BJ (cell line): ENCODE data around the gene ATP5F1D. TPM values are rescaled to one million over a fixed set of nuclear protein-coding genes. Genes with fewer than 3 reads are reported as not detected.

Experiments used
- CTCF ChIA-PET: fragments of 350-600 bp; formaldehyde crosslinking; extraction: SDS; loops from one replicate; lab custom pipeline; 2021; ENCODE audit warnings: antibody characterized with exemption, inconsistent platforms; lab: Yijun Ruan, JAX
- POLR2A ChIA-PET: fragments of 300-600 bp; sonication (Branson Sonifier 250); formaldehyde crosslinking; extraction: SDS; loops from one replicate; lab custom pipeline; 2021; ENCODE audit warnings: antibody characterized with exemption; lab: Charles Lee
- DNase-seq: peaks from one replicate; pipeline ENCODE4 v3.0.0-alpha.2; 2011; ENCODE audit warnings: low read depth
- H3K27me3 ChIP-seq: 2 replicates; pipeline ENCODE4 v1.6.0; 2011; ENCODE audit warnings: low read length; ENCODE audit not compliant: control insufficient read depth, insufficient read depth
- H3K36me3 ChIP-seq: 2 replicates; pipeline ENCODE4 v1.5.1; 2011; ENCODE audit warnings: low read length; ENCODE audit not compliant: control insufficient read depth, insufficient read depth
- H3K4me3 ChIP-seq: 2 replicates; pipeline ENCODE4 v1.5.1; 2011; ENCODE audit warnings: low read depth, mild to moderate bottlenecking, control low read depth, low read length
- polyA plus RNA-seq: library from polyadenylated mRNA; depleted of rRNA; stranded (reverse); fragments of >200 nt; gene quantifications from 2 replicates; pipeline ENCODE4 v1.2.3, GENCODE V29; 2011
- TF ChIP-seq, protein P1 (sequence below): IDR thresholded peaks from 2 replicates; pipeline ENCODE4 v1.5.1; 2011; ENCODE audit warnings: low read depth, mild to moderate bottlenecking, control low read depth, inconsistent platforms, low read length, moderate library complexity; ENCODE audit not compliant: insufficient read depth

The ATP5F1D gene
- polyA plus RNA-seq, 1 experiment, result 65.1 TPM

DNA sequence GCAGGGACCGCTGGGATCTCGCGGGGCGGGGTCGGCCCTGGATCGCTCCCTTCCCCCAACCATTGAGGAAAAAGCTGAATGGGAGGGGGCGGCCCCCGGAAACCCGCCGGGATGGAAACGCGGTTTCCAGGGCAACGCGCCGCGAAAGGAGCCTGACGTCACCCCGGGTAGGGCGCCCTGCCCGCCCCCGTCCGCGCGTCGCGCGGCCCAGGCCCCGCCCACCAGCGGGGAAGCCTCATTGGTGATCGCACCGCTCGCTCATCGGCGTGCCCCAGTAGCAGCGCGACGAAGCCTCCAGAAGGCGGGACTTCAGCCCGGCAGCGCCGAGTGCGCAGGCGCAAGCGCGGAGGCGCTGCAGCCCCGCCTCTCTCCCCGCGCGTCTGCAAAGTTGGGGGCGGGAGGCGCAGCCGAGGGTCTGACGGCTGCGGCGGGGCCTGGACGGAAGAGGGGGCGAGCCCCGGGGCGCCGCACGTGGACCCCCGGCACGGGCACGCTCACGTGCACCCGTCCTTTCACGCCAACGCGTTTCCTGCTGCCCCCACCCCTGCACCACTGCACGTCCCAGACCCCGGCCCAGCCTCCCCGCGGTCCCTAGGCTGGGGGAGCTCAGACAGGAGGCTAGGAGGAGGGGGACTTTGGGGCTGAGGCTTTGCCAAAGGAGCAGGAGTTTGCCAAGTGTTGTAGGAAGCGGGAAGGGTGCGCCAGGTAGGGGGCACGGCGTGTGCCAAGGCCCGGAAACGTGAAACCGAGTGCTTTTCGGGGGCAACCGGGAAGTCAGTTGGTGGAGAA lies 19.4 kb downstream of the ATP5F1D start:
- no peak for DNase-seq
- POLR2A ChIA-PET, result interaction anchor here (1.0 kb wide), 1 partner anchor 8 kb away, joined by 6 read pairs; the partner anchor contains the start of gene CIRBP
- H3K36me3 ChIP-seq, result peaks cover 22% of the 10 kb centered on the region
- CTCF ChIA-PET, result interaction anchor here (1.7 to 12.8 kb wide), 2 partner anchors 8 to 17 kb away, joined by 11 to 437 read pairs; partner anchors contain the start of gene ATP5F1D
- TF ChIP-seq, protein P1, sequence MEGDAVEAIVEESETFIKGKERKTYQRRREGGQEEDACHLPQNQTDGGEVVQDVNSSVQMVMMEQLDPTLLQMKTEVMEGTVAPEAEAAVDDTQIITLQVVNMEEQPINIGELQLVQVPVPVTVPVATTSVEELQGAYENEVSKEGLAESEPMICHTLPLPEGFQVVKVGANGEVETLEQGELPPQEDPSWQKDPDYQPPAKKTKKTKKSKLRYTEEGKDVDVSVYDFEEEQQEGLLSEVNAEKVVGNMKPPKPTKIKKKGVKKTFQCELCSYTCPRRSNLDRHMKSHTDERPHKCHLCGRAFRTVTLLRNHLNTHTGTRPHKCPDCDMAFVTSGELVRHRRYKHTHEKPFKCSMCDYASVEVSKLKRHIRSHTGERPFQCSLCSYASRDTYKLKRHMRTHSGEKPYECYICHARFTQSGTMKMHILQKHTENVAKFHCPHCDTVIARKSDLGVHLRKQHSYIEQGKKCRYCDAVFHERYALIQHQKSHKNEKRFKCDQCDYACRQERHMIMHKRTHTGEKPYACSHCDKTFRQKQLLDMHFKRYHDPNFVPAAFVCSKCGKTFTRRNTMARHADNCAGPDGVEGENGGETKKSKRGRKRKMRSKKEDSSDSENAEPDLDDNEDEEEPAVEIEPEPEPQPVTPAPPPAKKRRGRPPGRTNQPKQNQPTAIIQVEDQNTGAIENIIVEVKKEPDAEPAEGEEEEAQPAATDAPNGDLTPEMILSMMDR, result no peak
- H3K27me3 ChIP-seq, result no peaks in the 10 kb centered on the region
- H3K4me3 ChIP-seq, result peak overlapping the region; percentile 64

- POLR2A ChIA-PET, result no interaction called here
- peak overlapping the region; percentile 64 for H3K4me3 ChIP-seq
- H3K27me3 ChIP-seq, result no peaks in the 10 kb centered on the region
- no peak for DNase-seq
- CTCF ChIA-PET, result interaction anchor here (1.7 to 12.8 kb wide), 2 partner anchors 8 to 18 kb away, joined by 11 to 437 read pairs; partner anchors contain the start of gene ATP5F1D
- H3K36me3 ChIP-seq, result peaks cover 20% of the 10 kb centered on the region
- TF ChIP-seq, protein P1, result no peak
Observed at GRCh38 chr19:1261538-1261797, 19.9 kb downstream of the ATP5F1D start.

DNA sequence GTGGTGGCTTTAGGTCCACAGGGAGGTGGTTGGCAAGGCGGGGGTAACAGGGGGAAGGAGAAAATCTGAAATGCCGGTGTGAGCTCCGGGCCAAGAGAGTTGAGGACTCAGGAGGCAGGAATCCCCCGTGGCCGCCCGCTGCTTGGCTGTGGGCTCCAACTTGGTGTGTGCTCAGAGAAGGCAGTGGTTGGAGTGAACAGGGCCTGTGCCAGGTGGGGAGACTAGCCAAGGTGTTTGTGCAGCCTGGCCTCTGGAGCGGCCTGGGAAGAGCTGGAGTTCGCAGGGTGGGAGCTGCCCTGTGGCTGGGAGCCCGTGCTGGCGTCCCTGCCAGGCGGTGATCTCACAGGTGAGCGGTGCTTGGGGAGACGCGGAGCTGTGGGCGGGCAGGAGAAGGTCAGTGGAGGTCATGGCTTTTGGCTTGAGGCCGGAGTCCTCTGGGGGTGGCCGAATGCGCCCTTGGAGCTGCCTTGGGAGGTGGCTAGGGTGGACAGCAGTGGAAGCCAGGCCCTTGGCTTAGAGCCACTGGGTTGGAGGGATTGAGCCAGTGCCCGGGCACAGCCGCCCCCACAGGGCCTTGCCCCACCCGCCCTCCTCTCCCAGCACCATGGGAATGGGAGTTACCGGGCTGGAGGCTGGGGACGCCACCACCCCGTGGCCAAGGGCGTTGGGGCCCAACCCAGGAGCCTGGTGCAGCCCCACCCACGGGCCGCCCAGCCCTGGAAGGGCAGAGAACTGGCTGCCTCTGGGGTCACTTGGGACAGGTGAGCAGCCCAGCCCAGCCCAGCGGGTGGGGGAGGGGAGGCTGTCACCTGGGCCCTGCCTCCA lies 20.5 kb downstream of the ATP5F1D start:
- TF ChIP-seq, protein P1, result 0 out of 2 replicates have a peak, but pooled peaks have one; percentile 4
- POLR2A ChIA-PET, result no interaction called here
- no peak for DNase-seq
- Histone ChIP-seq H3K4me3 (peak overlapping the region; percentile 64), H3K27me3 (no peaks in the 10 kb centered on the region), H3K36me3 (peaks cover 14% of the 10 kb centered on the region)
- CTCF ChIA-PET, result interaction anchor here (1.7 to 12.8 kb wide), 2 partner anchors 9 to 18 kb away, joined by 11 to 437 read pairs; partner anchors contain the start of gene ATP5F1D

DNA sequence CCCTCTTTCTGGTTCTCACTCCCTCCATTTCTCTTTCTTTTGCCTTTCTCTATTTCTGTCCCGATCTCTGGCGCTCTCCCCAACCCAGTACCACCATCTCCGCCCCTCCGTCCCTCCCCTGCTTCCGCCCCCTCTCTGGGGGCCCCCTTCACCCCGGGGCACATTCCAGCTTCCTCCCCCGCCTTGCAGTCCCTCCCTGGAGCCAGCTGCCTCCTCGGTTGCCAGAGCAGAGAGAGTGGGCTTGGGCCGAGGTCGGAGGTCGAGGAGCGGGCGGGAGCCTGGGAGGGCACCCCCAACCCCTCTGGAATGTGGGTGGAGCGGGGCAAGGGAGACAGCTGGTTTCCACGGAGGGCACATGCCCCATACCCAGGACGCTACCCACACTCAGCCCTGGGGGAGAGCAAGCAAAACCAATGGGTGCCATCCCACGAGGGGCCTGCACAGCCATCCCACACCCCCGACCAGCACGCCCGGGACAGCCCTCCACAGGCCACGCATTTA lies 21.1 kb downstream of the ATP5F1D start:
- ChIA-PET CTCF (interaction anchor here (1.0 to 12.8 kb wide), 3 partner anchors 10 to 19 kb away, joined by 3 to 437 read pairs (median 11); partner anchors contain the start of gene ATP5F1D), POLR2A (no interaction called here)
- TF ChIP-seq, protein P1, result no peak
- Histone ChIP-seq H3K4me3 (peak overlapping the region; percentile 17), H3K27me3 (no peaks in the 10 kb centered on the region), H3K36me3 (peaks cover 9% of the 10 kb centered on the region)
- no peak for DNase-seq
